HG03064 (cell line): Measurements from ENCODE around the gene KL.
A peak's percentile ranks its signal among the peaks of the same experiment; 100 is the strongest.

Source experiments
- ATAC-seq: cut with Tn5 transposase; IDR thresholded peaks from one replicate; pipeline ENCODE4 v1.9.1; 2021; ENCODE audit warnings: low read depth; ENCODE audit not compliant: unreplicated experiment

KL gene

DNA sequence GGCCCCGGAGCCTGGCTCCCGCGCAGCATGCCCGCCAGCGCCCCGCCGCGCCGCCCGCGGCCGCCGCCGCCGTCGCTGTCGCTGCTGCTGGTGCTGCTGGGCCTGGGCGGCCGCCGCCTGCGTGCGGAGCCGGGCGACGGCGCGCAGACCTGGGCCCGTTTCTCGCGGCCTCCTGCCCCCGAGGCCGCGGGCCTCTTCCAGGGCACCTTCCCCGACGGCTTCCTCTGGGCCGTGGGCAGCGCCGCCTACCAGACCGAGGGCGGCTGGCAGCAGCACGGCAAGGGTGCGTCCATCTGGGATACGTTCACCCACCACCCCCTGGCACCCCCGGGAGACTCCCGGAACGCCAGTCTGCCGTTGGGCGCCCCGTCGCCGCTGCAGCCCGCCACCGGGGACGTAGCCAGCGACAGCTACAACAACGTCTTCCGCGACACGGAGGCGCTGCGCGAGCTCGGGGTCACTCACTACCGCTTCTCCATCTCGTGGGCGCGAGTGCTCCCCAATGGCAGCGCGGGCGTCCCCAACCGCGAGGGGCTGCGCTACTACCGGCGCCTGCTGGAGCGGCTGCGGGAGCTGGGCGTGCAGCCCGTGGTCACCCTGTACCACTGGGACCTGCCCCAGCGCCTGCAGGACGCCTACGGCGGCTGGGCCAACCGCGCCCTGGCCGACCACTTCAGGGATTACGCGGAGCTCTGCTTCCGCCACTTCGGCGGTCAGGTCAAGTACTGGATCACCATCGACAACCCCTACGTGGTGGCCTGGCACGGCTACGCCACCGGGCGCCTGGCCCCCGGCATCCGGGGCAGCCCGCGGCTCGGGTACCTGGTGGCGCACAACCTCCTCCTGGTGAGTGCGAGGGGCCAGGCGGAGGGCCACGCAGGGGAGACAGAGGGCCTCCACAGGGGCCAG is at the start of gene KL:
TSS of gene KL (plus strand) at position 10 of the 909 bp plus-strand sequence. CDS start at position 28, 18 bp downstream.
- peak; percentile 40 for ATAC-seq

DNA sequence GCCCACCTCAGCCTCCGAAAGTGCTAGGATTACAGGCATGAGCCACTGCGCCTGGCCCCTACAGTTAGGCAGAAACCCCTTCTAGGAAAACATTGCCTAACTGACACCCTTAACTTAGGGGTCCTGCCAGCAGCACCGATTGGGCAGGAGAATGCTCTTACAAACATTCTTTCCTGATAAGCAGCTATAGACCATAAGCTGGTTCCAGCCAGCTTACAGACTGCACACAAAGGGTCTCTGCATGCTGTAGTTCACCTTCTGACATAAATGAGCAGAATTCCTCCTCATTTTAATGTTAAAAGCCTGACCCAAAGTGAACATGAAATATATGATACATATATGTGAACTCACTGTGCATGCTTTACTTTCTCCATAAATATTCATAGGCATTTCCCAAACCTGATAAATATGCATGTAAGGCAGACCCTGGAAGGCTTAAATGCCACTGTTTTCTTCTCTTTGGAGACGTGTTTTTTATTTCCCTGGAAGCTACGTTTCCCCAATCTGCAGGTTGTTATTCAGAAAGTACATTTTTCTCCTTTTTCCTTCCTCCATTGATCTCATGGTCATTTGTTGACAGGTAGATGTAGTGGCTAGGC is 48.5 kb upstream of the KL start:
- ATAC-seq, result no peak

DNA sequence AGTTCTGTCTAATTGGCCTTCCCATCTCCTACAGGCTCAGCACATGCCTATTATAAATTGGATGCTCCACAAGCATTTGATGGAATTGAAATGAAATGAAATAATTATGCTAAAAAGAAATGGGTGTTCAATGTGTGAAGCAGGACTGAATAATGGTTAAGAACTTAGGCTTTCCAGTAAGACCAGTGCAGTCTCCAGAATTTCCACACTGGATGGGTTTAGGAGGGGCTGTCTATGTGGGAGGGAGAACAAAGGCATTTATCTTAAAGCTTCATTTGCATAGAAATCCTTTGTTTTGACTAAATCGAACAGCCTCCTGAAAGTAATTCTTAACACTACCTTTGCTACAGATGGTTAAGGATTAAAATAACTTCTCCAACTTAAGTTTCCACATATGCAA is 47.9 kb upstream of the KL start:
- no peak for ATAC-seq

DNA sequence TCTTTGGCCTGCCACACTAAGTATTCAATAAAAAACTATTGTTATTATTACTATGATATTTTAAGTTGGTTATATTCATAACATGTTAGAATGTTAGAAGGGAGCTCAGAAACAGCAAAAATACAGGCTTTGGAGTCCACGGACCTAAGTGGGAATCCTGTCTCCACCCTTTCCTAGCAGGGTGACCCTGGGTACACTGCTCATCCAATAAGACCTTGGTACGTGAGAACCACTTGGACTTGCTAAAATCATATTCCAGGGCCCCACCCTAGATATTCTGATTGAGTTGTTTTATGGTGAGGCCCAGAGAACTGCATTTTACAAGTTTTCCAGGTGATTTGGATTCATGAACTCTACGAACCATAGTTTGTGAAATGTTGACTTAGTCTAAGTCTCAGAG is 47.4 kb upstream of the KL start:
- no peak for ATAC-seq

DNA sequence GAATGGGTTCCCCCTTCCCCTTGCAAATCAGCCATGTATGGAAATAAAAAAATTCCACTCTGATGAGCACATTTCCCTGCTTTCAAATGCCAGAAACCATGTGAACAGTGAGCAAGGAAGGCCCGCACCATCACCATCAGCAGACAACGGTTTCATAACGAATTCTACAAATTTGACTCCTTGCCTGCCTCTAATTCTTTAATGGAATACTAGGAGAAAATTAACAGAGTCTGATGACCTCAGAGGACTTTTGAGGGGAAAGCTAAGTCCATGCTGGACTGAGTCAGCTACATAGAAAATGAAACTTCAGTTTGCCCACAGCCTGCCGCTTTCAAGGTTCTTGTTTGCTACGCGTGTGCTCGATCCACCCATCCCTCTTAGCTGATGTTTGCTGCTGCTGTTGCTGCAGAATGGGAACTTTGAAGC is 46.7 kb upstream of the KL start:
- ATAC-seq, result no peak

DNA sequence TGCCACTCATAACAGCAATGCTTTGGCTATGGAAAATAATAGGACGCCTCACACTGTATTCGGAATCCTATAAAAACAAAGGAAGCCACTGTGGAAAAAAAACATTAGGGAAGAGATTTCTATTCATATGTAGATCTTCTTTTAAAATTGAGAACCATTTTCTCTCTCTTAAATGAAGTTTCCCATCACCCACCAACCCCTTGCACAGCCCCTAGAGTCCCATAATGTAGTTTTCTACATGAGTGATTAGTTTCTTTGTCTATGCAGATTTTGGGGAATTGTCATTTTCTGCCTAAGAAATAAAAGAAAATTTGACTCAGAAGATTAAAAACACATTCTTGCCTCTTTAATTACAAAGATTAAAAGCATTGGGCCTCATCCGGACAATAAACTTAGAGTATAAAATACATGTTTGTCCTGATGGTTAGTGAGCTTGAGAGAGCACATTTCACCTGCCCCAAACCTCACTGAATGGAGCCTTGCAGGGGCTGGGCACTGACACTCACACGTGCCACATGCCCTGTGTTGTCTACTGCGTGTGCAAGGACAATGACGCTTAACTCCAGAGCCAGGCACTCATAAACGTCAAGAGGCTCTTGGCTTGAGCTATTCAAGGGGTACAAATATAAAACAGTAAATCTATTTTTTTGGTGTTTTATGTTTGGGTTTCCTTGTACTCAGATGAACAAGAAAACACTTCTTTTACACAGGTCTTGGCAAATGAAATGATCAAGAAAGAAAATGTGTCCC is 40.0 kb upstream of the KL start:
- ATAC-seq, result no peak

DNA sequence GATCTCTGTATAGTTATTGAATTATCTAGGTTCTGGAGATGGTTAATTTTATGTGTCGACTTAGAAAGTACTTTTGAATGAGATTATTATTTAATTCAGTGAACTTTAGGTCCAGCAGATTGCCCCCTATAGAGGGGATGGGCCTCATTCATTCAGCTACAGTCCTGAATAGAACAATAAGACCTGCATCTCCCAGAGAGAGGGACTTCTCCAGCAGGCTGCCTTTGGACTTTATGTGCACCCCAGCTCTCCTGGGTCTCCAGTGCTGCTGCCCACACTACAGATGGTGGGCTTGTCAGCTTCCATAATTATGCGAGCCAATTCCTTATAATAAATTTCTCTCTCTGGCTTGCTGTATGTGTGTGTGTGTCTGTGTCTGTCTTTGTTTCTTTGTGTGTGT is 39.3 kb upstream of the KL start:
- ATAC-seq, result no peak

DNA sequence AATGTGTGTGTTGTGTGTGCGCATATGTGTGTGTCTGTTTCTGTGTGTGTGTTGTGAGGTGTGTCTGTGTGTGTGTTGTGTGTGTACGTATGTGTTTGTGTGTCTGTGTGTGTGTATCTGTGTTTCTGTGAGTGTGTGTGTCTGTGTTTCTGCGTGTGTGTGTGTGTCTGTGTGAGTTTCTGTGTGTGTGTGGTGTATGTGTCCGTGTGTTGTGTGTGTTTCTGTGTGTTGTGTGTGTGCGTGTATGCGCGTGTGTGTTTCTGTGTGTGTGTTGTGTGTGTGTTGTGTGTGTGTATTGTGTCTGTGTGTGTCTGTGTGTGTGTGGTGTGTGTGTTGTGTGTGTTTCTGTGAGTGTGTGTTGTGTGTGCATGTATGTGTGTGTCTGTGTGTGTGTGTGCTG is 38.9 kb upstream of the KL start:
- no peak for ATAC-seq

DNA sequence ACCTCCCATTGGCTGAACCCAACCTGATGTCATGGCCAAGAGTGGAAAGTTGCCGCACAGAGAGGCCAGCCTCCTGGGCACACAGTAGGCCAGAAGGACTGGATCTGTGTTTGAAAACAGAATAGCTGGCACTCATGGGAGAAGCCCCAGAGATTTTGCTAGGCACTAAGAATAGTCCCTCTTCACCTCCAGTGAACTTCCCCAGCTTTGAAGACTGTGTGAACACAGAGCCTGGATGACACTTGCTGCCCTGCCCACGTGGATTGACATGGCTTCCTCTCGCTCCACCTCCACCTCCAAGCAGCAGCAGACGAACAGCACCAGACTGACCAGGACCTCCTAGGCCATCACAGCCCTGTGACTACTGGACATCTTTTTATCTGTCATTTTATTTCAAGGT is 37.9 kb upstream of the KL start:
- ATAC-seq, result no peak

DNA sequence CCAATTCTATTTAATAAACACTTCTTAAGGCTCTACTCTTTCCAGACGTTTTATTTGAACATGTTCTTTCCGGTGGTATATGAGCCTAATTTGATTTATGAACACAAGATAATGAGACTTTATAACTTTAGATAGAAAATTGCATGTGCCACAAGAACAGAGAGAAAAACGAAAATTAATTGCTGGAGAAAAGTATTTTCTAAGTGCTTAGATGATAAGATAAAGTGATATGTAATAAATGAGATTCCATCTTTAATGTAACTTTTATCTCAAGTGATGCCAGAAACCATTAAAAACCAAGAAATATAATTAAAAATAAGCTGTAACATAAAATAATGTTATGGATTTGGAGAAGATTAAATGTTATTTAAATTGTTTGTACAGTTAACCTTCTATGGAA is 33.2 kb upstream of the KL start:
- no peak for ATAC-seq

DNA sequence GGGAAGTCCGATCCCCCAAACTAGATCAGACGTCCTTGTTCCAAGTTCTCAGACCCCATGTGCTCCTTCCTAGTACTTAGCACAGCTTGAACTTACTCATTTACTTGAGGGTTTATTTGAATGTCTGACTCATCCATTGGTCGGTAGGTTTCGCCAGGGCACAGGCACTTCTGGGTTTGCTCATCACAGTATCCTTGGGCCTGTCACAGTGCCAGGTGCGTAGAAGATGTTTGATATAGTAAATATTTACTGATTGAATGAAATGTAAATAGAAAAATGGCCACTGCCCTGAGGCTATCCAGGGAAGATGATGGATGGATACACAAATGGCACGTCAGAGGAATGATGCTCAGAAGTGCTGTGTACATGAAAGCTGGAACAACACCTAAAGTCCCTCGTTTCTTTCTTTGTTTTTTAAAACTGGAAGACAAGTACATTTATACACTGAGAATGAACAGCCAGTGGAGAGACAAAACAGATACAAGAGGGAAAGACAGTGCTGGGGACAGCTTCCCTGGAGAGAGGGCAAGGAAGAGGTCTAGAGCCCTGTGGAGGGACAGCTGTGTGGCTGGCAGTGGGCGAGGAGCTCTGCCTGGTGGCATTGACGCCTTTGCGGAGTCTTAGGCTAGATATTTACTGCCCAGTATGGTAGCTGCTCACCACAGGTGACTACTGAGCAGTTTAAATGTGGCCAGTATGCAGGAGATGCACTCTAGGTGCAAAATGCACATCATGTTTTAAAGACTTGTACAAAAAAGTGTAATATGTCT is 31.2 kb upstream of the KL start:
- no peak for ATAC-seq

DNA sequence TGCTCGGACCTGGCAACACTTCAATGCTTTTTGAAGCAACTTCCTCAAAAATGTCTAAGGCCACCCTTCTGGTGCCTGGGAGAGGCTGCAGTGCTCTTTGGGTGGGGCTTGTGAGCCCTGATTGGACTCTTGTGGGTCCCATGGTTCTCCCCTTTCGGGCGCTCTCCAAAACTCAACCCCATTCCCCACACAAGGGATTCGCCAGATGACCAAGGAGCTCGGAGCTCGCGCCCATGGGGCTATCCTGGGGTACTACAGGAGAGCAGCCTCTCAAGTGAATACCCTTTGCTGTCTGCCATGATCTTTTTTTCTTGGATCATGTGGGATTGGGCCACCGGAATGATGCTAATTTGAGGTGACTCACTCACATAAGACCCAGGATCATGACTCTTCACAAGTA is 29.7 kb upstream of the KL start:
- no peak for ATAC-seq

DNA sequence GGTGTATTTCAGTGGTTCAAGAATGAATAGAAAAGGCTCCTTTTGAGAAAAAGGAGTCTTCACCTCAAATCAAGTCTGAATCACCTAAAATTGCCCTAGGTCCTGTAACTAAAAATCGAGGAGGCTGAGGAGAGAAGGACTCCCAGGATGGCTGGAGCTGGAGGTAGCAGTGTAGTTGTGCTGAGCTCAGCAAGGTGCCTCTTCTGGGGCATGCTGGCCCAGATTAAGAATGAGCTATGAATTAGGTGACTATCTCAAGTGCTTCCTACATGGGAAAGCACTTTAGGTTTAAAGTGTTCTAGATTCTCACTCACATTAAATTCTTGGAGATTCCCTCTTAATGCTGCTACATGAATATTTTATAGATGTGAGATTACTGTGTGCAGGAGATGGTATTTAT is 28.8 kb upstream of the KL start:
- ATAC-seq, result no peak

DNA sequence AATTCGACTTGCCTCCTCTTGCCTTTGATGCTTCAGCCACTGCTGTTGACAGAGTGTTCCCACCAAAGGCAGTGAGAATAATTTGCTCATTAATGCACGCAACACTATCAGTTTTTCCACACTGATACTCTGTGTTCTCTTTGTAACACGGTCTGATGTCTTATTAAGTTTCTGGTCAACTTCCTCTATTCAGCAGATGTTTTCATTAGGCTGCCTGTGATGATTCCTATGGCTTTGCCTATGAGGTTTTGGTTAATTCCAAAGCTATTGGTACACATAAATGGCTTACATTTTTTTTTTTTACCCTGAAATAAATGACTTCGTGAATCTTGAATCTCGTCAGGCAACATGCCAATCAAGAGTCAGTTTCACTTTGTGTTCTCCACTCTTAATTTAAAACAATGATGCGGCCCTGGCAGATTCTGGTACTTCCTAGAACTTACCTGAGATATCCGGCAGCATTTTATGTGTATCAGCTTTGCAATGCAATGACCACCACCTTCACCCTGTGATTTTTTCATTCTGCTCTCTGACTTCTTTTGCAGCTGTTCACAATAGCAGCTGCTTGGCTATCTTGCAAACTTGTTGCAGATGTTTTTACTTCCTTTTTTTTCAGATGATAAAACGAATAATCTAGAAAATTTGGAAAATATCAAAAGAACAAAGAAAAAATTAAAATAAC is 27.5 kb upstream of the KL start:
- no peak for ATAC-seq

DNA sequence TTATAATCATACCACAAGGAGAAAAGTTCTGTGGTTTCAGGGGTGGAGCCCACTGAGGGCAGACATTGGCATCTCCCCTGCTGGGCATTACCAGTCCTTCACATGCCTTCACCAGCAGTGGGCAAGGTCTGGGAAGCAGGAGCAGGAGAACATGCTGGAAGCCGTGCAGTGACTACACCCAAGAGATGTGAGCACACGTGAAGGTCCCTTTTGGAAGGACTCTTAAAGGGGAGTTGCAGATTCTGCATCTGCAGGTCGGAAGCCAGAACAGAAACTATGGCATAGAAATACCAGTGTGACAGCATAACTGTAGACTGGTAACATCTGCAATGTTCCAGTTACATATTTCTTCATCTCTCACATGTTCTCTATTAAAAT is 26.9 kb upstream of the KL start:
- no peak for ATAC-seq

DNA sequence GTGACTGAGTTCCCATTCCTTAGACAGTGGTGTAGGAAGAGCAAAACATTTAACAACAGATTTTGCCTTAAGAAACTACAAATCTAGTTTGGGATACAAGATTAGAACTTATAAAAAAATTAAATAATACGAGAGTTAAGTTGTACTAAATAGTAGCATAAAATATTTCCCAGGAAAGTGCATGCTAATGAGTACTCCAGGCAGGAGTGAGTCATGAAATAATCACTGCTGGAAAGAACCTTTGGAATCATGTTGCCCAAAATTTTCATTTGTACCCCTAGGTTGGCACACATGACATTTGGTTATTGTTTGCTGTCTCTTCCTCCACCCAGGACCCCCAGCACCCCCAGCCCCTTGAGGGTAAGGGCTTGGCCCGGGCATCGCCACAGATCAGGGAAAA is 26.3 kb upstream of the KL start:
- ATAC-seq, result no peak

DNA sequence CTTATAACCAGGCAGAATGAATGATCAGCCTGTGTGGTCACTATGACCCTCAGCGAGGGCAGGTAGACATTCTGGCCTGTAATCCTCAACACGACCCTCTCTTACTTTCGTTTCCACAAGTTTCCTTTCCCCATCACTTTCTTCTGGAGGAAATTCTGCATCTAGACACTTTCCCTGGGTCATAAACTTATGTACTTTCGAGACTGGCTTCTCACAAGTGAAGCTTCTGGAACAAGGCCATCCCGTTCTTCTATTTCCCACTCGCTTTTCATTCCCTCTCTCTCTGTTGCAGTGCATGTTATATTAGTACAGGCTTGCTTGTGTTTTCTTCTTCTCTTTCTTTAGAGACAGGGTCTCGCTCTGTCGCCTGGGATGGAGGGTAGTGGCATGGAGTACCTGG is 23.1 kb upstream of the KL start:
- ATAC-seq, result no peak

DNA sequence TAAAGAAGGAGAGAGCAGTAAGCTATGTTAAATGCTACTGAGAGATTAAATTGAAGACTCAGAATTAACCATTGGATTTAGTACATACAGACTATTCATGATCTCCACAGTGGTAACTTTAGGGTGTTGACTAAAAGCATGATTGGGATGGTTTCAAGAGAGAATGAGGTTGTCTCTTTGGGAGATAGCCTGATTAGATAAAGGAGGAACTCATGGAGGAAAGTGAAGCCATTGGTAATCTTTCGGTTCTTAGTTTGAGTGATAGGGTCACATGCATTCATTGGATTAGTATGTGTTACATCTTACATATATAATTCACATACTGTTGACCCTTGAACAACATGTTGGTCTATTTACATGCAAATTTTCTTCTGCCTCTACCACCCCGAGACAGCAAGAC is 18.8 kb upstream of the KL start:
- no peak for ATAC-seq

DNA sequence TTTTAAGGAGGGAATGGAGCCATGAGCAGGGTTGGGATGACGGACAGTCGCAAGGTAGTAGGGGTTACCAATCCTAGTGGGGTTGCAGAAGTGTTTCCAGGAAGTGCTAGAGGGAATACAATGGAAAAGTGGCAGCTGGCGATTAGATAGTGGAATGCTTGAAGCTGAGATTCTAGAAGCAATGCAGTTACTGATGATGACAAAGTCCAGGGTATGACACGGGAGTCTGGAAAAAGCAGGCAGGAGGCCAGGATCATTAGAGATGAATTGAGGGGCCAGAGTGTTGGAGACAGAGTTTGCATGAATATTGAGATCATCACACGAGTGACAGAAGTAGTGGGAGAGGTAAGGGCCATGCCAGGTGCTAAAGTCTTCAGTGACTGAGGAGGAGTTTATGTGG is 17.3 kb upstream of the KL start:
- ATAC-seq, result no peak

DNA sequence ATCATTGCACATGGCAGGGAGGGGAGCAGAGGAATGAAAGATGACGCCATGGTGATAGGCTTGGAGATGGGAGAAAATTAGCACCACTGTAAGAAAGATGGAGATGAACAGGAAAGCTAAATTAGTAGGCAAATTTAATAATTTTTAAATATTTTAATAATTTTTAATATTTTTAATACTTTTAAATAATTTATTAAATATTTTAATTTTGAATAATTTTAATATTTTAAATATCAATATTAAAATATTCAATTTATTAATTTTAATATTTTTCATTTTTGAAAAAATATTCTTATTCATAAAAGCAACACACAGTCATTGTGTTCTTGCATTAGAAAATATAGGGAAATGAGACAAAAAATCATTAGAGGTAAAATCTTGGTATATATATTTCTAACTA is 15.9 kb upstream of the KL start:
- ATAC-seq, result no peak
